ENCODE measurements around the gene NT5DC3.

Gene NT5DC3

DNA sequence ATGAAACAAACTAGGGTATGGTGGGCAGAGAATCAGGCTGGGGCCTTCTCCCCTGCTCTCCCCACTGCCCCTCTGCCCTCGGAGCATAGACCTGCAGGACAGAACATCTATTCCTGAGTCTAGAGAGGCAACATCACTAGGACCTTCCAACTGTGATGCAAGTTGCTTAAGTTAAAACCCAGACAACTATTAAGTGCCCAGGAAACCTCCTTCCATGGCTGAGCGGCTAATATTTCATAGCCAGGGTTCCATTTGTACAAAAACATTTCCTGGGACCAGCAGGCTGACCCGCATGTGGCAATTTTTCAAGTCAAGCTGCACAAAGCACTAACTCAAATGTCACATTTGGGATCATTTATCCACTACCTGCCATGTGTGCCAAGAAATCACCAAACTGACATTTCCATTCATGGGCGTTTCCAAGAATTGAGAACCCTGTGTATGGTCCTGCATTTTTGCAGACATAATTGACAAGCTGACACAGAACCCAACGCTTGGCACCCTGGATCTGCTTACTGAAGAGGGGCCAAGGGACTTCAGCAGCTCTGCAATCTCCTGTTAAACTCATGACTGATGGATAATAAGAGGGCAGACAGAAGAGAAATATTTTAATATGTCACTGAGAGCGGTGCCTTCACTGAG lies 32.7 kb downstream of the NT5DC3 start:
- no peaks in the 10 kb centered on the region for H3K36me3 ChIP-seq (ENCODE audit: insufficient read depth, low read length)

DNA sequence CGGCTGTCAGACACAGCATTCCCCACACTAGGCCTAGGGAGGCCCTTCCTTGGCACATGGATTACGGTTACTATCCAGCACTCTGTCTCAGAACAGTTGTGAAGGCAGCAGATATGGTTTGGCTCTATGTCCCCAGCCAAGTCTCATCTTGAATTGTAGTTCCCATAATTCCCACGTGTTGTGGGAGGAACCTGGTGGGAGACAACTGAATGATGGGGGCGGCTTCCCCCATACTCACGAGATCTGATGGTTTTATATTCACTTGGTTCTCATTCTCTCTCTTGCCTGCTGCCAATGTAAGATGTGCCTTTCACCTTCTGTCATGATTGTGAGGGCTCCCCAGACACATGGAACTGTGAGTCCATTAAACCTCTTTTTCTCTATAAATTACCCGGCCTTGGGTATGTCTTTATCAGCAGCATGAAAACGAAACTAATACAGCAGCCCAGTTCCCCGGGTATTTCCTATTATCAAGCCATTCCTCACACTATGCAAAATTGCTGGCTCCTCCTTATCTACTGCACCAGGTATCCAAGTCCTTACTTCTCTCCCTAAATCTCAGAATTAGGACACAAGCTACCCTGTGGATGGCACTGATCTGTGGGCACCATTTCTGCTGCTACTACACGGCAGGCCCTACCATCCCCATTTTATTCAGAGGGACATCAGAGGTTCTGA lies 33.3 kb downstream of the NT5DC3 start:
- no peak overlapping the region for H3K4me3 ChIP-seq (ENCODE audit: low read length)
- no peak overlapping the region for H2AFZ ChIP-seq (ENCODE audit: low read depth, low read length)
- no peaks in the 10 kb centered on the region for H3K27me3 ChIP-seq (ENCODE audit: insufficient read depth, low read length)
- no peaks in the 10 kb centered on the region for H3K9me3 ChIP-seq (ENCODE audit: low read length)
- H3K4me1 ChIP-seq (ENCODE audit: insufficient read depth, low read length) = no peaks in the 10 kb centered on the region
- no peaks in the 10 kb centered on the region for H3K36me3 ChIP-seq (ENCODE audit: insufficient read depth, low read length)

More for the DNA sequence above, 32.7 kb downstream of the NT5DC3 start:
- Histone ChIP-seq H3K9me3 (ENCODE audit: low read length) (no peaks in the 10 kb centered on the region), H3K4me3 (ENCODE audit: low read length) (no peak overlapping the region), H3K27me3 (ENCODE audit: insufficient read depth, low read length) (no peaks in the 10 kb centered on the region), H3K4me1 (ENCODE audit: insufficient read depth, low read length) (no peaks in the 10 kb centered on the region), H2AFZ (ENCODE audit: low read depth, low read length) (no peak overlapping the region)

DNA sequence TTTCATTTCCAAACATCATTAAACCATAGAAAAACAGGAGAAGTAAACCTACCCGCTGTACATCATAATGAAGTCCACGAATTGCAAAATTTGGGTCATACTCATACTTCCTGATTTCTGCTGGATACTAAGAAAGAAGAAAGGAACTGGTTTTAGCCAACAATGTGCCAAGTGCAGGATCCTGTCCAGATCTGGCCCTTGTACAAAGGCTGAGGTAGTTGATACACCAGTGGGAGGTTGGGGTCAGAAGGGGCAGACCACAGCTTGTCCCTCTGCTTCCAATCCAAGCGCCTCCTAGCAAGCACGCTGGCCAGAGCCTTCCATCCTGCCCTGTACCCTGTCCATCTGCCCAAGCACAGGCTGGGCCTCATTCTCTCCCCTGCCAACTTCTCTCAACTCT lies 34.2 kb downstream of the NT5DC3 start:
- Histone ChIP-seq H2AFZ (ENCODE audit: low read depth, low read length) (no peak overlapping the region), H3K36me3 (ENCODE audit: insufficient read depth, low read length) (no peaks in the 10 kb centered on the region), H3K27me3 (ENCODE audit: insufficient read depth, low read length) (no peaks in the 10 kb centered on the region), H3K9me3 (ENCODE audit: low read length) (no peaks in the 10 kb centered on the region), H3K4me3 (ENCODE audit: low read length) (no peak overlapping the region), H3K4me1 (ENCODE audit: insufficient read depth, low read length) (no peaks in the 10 kb centered on the region)

DNA sequence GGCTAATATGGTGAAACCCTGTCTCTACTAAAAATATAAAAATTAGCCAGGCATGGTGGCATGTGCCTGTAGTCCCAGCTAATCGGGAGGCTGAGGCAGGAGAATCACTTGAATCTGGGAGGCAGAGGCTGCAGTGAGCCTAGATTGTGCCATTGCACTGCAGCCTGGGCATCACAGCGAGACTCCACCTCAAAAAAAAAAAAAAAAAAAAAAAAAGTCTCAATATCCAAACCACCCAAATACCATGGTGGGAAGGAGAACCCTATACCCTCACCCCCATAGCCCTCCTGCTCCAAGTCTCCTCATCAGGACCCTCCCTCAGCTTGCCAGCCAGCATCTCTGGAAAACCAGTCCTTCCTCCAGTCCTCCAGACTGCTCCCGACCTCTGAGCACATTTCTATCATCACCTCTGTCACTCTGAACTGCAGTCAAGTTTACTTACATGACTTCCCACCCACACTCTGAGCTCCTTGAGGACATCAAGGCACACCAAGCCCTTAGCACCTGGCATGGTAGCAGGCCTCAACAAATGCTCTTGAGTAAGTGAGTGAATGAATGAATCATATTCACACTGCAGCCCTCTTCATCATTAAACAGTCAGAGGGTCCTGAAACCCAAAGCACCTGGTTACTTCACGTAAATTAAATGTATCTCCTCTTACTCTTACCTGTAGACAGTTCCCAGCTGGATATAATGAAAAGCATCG lies 35.2 kb downstream of the NT5DC3 start:
- Histone ChIP-seq H3K36me3 (ENCODE audit: insufficient read depth, low read length) (no peaks in the 10 kb centered on the region), H3K4me3 (ENCODE audit: low read length) (no peak overlapping the region)

DNA sequence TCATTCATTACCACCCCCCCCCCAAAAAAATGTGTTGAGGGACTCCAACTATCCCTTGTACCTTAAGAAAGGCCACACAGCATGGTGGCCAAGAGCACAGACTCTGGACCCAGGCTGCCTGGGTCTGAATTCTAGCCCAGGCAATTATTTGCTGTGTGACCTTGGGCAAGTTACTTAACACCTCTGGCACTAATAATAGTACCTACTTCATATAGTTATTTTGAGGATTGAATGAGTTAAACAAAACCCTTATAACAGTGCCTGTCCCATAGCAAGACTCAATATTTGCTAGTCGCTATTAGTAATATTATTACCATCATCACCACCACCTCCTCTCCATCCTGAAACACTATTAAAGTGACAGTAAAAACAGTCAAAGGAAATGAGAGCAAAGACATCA lies 37.2 kb downstream of the NT5DC3 start:
- no peaks in the 10 kb centered on the region for H3K36me3 ChIP-seq (ENCODE audit: insufficient read depth, low read length)
- H3K27me3 ChIP-seq (ENCODE audit: insufficient read depth, low read length) = no peaks in the 10 kb centered on the region
- no peaks in the 10 kb centered on the region for H3K9me3 ChIP-seq (ENCODE audit: low read length)
- H3K4me1 ChIP-seq (ENCODE audit: insufficient read depth, low read length) = no peaks in the 10 kb centered on the region
- H2AFZ ChIP-seq (ENCODE audit: low read depth, low read length) = no peak overlapping the region
- no peak overlapping the region for H3K4me3 ChIP-seq (ENCODE audit: low read length)

More for the DNA sequence above, 35.2 kb downstream of the NT5DC3 start:
- Histone ChIP-seq H2AFZ (ENCODE audit: low read depth, low read length) (no peak overlapping the region), H3K4me1 (ENCODE audit: insufficient read depth, low read length) (no peaks in the 10 kb centered on the region), H3K27me3 (ENCODE audit: insufficient read depth, low read length) (no peaks in the 10 kb centered on the region), H3K9me3 (ENCODE audit: low read length) (no peaks in the 10 kb centered on the region)

DNA sequence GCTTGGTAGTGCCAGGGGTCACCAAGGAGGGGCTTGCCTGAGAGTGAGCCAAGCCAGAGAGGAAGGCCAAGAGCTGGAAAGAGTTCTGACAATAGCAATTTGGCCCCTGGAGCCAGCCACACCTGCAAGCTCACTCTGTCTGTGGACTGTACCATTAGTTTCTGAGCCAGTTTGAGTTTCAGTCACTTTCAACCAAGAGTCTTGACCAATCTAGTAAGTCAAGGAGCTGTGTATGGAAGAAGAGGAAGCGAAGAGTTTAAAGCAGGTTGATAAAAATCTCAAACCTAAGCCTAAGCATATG lies 38.5 kb downstream of the NT5DC3 start:
- Histone ChIP-seq H3K4me3 (ENCODE audit: low read length) (no peak overlapping the region), H2AFZ (ENCODE audit: low read depth, low read length) (no peak overlapping the region), H3K4me1 (ENCODE audit: insufficient read depth, low read length) (no peaks in the 10 kb centered on the region), H3K9me3 (ENCODE audit: low read length) (no peaks in the 10 kb centered on the region), H3K27me3 (ENCODE audit: insufficient read depth, low read length) (no peaks in the 10 kb centered on the region), H3K36me3 (ENCODE audit: insufficient read depth, low read length) (no peaks in the 10 kb centered on the region)

DNA sequence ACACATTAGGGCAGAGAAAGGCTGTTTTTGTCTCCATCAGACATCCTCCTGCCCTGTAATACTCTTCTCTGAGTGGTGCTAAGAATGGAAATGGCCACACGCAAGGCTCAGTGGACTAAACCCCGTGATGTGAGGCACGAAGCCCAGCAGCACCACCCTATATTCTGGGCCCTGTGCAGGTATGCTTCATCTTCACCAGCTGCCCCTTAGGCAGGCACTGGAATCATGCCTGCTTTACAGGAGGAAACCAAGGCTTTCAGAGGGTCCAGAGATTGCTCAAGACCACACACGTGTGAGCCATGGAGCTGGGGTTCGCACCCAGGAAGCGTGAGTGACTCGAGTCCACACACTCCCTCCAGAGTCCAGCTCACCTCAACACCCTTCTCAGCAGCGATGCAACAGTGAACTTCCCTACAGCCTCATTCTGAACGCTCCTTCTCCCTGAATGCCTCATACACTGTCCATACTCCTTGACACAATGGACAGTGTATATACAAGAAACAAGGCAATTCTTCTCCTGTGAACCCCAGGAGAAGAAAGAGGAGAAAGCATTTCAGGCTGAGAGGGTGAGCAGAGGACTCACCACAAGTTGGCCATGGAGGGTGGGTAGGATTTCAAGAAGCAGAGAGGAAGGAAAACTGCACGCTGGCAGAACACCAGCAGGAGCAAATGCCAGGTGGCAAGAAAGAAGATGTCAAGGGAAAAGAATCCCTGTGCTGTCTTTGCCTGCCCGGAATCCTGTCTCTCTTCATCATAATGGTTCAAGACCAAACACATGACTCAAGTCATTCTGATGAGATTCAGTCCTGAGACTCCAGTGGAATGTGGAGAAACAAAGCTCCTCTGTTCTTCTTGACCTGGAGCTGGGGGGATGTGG lies 39.1 kb downstream of the NT5DC3 start:
- no peak overlapping the region for H2AFZ ChIP-seq (ENCODE audit: low read depth, low read length)
- H3K4me3 ChIP-seq (ENCODE audit: low read length) = no peak overlapping the region
- no peaks in the 10 kb centered on the region for H3K4me1 ChIP-seq (ENCODE audit: insufficient read depth, low read length)
- H3K27me3 ChIP-seq (ENCODE audit: insufficient read depth, low read length) = no peaks in the 10 kb centered on the region
- H3K36me3 ChIP-seq (ENCODE audit: insufficient read depth, low read length) = no peaks in the 10 kb centered on the region
- H3K9me3 ChIP-seq (ENCODE audit: low read length) = no peaks in the 10 kb centered on the region

DNA sequence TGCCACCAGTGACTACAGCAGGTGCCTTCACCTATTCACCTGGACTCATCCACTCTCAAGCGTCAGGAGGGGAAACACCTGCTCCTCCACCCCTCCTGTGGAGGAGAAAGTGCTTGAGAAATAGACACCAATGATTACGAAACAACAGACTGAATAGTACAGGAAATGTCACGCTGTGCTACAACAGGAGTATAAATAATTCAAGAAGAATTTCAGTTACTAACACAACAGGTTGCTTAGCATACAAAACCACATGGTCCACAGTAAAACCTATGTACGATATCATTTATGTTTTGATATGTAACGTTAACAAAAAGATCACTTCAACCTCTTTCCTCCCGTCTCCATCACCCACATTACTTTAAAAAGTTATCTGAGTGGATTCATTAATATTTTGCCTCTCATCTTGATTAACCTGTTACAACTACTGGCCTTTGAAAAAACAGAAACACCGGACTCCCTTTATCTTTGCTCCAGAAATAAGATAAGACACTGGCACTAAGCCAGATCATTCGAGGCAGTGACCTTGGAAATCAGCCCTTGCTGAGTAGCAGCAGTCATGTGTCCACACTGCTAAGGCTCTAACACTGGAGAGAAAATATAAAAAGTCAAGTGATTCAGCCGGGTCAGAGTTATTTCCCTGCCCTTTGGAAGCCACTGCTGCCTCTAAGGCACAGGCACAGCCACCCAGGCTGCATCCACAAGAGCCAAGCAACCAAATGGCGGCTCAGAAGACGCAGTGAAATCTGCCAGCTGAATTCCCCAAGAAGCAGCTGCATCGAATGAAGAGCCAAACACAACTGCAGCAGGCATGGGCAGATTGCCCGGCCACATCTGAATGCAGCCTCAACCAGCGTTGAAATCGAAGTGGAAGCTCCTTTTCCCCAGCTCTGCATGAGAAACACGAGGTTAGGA lies 40.9 kb downstream of the NT5DC3 start:
- no peak overlapping the region for H3K4me3 ChIP-seq (ENCODE audit: low read length)
- H2AFZ ChIP-seq (ENCODE audit: low read depth, low read length) = no peak overlapping the region
- no peaks in the 10 kb centered on the region for H3K4me1 ChIP-seq (ENCODE audit: insufficient read depth, low read length)
- peaks cover 3% of the 10 kb centered on the region for H3K36me3 ChIP-seq (ENCODE audit: insufficient read depth, low read length)
- H3K9me3 ChIP-seq (ENCODE audit: low read length) = no peaks in the 10 kb centered on the region
- H3K27me3 ChIP-seq (ENCODE audit: insufficient read depth, low read length) = no peaks in the 10 kb centered on the region

DNA sequence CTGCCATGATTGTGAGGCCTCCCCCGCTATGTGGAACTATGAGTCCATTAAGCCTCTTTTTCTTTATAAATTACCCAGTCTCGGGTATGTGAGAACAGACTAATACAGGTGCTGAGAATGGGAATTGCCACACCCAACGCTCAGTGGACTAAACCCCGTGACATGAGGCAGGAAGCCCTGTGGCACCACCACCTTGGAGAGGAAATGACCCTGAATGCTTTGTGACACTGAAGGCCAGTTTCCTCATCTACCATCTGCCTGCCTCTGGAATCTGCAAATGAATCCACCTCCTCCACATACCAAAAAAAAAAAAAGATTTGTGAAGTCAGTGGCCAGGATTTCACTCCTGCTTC lies 41.6 kb downstream of the NT5DC3 start:
- peaks cover 2% of the 10 kb centered on the region for H3K4me1 ChIP-seq (ENCODE audit: insufficient read depth, low read length)
- H2AFZ ChIP-seq (ENCODE audit: low read depth, low read length) = no peak overlapping the region
- peaks cover 3% of the 10 kb centered on the region for H3K36me3 ChIP-seq (ENCODE audit: insufficient read depth, low read length)
- H3K9me3 ChIP-seq (ENCODE audit: low read length) = no peaks in the 10 kb centered on the region
- H3K27me3 ChIP-seq (ENCODE audit: insufficient read depth, low read length) = no peaks in the 10 kb centered on the region
- no peak overlapping the region for H3K4me3 ChIP-seq (ENCODE audit: low read length)

DNA sequence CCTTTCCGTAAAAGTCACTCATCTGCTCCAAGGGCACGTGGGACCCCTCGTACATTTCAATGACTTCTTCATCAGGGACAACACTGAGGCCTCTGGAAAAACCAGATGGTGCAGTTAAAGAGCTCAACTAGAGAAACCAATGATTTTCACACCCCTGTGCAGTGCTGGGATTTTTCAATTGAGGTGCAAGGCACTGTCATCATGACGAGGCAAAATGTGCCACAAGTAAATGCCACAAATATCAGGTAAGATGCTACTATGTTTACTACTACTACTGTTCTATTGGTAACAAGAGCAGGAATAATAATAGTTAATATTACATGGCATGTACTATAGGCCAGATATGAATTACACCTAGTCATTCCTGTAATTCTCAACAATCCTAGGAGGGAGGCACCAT lies 42.4 kb downstream of the NT5DC3 start:
- Histone ChIP-seq H3K36me3 (ENCODE audit: insufficient read depth, low read length) (peaks cover 3% of the 10 kb centered on the region), H3K4me1 (ENCODE audit: insufficient read depth, low read length) (peaks cover 3% of the 10 kb centered on the region), H2AFZ (ENCODE audit: low read depth, low read length) (no peak overlapping the region), H3K4me3 (ENCODE audit: low read length) (no peak overlapping the region), H3K27me3 (ENCODE audit: insufficient read depth, low read length) (no peaks in the 10 kb centered on the region), H3K9me3 (ENCODE audit: low read length) (no peaks in the 10 kb centered on the region)

DNA sequence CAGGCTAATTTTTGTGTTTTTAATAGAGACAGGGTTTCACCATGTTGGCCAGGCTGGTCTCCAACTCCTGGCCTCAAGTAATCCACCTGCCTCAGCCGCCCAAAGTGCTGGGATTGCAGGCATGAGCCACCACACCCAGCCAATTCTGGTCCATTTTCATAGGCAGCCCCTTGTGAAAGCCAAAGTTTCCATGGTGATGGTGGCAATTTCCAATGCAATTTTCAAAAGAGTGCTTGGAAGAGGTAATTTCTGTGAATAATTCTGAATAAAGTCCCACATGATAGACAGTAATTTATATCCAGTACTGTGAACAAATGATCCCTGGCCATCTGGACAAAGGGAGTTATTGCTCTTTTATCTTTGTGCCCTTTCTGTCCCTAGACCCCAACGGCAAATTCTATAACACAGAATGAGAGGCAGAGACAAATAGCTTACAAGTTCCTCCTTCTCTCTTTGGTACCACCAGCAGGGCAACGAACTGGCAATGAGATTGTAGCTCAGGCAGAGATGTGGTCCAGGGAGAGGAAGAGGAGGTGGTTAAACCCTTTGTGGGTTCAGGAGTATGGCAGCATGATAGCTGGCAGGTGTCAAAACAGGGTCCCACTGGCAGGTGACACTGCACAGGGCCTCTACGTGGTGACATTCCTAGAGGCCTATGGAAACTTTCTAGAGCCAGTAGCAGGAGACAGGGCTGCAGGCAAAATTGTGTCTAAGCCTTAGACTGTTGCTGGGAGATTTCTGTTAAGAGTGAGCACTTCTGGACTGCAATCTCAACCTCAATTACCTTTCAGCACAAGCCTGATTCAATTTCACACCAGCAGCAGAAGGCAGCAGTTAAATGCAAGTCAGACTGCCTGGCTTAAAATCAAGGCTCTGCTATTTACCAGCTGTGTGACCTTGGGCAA lies 46.5 kb downstream of the NT5DC3 start:
- Histone ChIP-seq H3K27me3 (ENCODE audit: insufficient read depth, low read length) (no peaks in the 10 kb centered on the region), H3K4me3 (ENCODE audit: low read length) (no peak overlapping the region), H3K9me3 (ENCODE audit: low read length) (no peaks in the 10 kb centered on the region), H3K4me1 (ENCODE audit: insufficient read depth, low read length) (peaks cover 3% of the 10 kb centered on the region), H2AFZ (ENCODE audit: low read depth, low read length) (no peak overlapping the region), H3K36me3 (ENCODE audit: insufficient read depth, low read length) (peaks cover 6% of the 10 kb centered on the region)

Measured in neuron (in vitro differentiated cells).